GM19351 (cell line): Measurements from ENCODE around the gene NDUFA6.
A peak's percentile ranks its signal among the peaks of the same experiment; 100 is the strongest.
"Not testable (repeated sequence)": the region's sequence is repeated elsewhere in the genome, so short reads cannot be mapped to it uniquely, and the experiment has no call there.

Source experiments
- ATAC-seq: cut with Tn5 transposase; IDR thresholded peaks from one replicate; pipeline ENCODE4 v1.9.1; 2021; ENCODE audit warnings: mild to moderate bottlenecking, moderate library complexity; ENCODE audit not compliant: unreplicated experiment

NDUFA6 gene

GRCh38 chr22:42072606-42073330, 17.8 kb downstream of the NDUFA6 start:
- no peak for ATAC-seq

GRCh38 chr22:42071508-42071907, 19.1 kb downstream of the NDUFA6 start:
- not testable (repeated sequence) for ATAC-seq

GRCh38 chr22:42070517-42071422, 19.8 kb downstream of the NDUFA6 start, which contains the start of gene NAGA:
NAGA (minus strand) TSS chr22:42070812; CDS start chr22:42070297, 515 bp downstream.
- ATAC-seq = peak; percentile 91

GRCh38 chr22:42069801-42070516, 20.6 kb downstream of the NDUFA6 start:
- peak; percentile 19 for ATAC-seq

- no peak for ATAC-seq
Observed at GRCh38 chr22:42068291-42068690, 22.3 kb downstream of the NDUFA6 start.

- no peak for ATAC-seq
Observed at GRCh38 chr22:42067671-42068251, 22.8 kb downstream of the NDUFA6 start.

- ATAC-seq = no peak
Observed at GRCh38 chr22:42066937-42067336, 23.6 kb downstream of the NDUFA6 start.

GRCh38 chr22:42066126-42066761, 24.3 kb downstream of the NDUFA6 start:
- ATAC-seq = no peak

GRCh38 chr22:42065438-42066125, 25.0 kb downstream of the NDUFA6 start:
- ATAC-seq = no peak

- ATAC-seq = no peak
Observed at GRCh38 chr22:42064629-42065028, 25.9 kb downstream of the NDUFA6 start.

GRCh38 chr22:42062506-42063170, 27.9 kb downstream of the NDUFA6 start:
- no peak for ATAC-seq

GRCh38 chr22:42061041-42061440, 29.5 kb downstream of the NDUFA6 start:
- no peak for ATAC-seq

- no peak for ATAC-seq
Observed at GRCh38 chr22:42060489-42060888, 30.1 kb downstream of the NDUFA6 start.

- no peak for ATAC-seq
Observed at GRCh38 chr22:42056757-42057511, 33.6 kb downstream of the NDUFA6 start.

- ATAC-seq = no peak
Observed at GRCh38 chr22:42052765-42053164, 37.8 kb downstream of the NDUFA6 start.

- ATAC-seq = no peak
Observed at GRCh38 chr22:42050641-42051180, 39.9 kb downstream of the NDUFA6 start.

GRCh38 chr22:42041784-42042183, 48.8 kb downstream of the NDUFA6 start:
- ATAC-seq = no peak

- ATAC-seq = no peak
Observed at GRCh38 chr22:42039271-42039670, 51.3 kb downstream of the NDUFA6 start.
